Bone marrow (tissue), 2 donors: ENCODE results near the gene MARCHF2.

ENCODE experiments used
- DNase-seq, 2 donors: peaks; one replicate each; lab custom pipeline; 2025; lab: John Stamatoyannopoulos, UW

Gene MARCHF2

GRCh38 chr19:8477889-8478288 is 64.8 kb downstream of the MARCHF2 start:
- DNase-seq: no peak

GRCh38 chr19:8478598-8478997 is 65.5 kb downstream of the MARCHF2 start:
- DNase-seq: no peak

GRCh38 chr19:8481201-8481600 is 68.1 kb downstream of the MARCHF2 start:
- no peak for DNase-seq

- no peak for DNase-seq
Measured at GRCh38 chr19:8481616-8482015, 68.5 kb downstream of the MARCHF2 start.

GRCh38 chr19:8482696-8483095 is 69.6 kb downstream of the MARCHF2 start:
- DNase-seq: no peak

- DNase-seq: no peak
Measured at GRCh38 chr19:8483165-8483564, 70.1 kb downstream of the MARCHF2 start.

- peak in 1 of 2 donors; percentile 21 for DNase-seq
Measured at GRCh38 chr19:8484331-8484894, 71.3 kb downstream of the MARCHF2 start.

GRCh38 chr19:8485561-8486371 is 72.7 kb downstream of the MARCHF2 start:
- DNase-seq: no peak

- DNase-seq: no peak
Measured at GRCh38 chr19:8486661-8487136, 73.6 kb downstream of the MARCHF2 start.

GRCh38 chr19:8487137-8487851 is 74.2 kb downstream of the MARCHF2 start:
- peak; percentile 56 to 97 for DNase-seq

GRCh38 chr19:8488365-8488764 is 75.3 kb downstream of the MARCHF2 start:
- DNase-seq: no peak
